GM23338 (cell line): Measurements from ENCODE around the gene PRSS33. TPM values are rescaled to one million over a fixed set of nuclear protein-coding genes. Genes with fewer than 3 reads are reported as not detected.

Experiments
- ATAC-seq: fragments of 200-7000 bp; cut with Tn5 transposase; 3 replicates; pipeline ENCODE4 v1.9.1; 2020
- DNase-seq: peaks from one replicate; pipeline ENCODE4 v3.0.0-alpha.2; 2015; ENCODE audit warnings: low spot score
- H2AFZ ChIP-seq: fragments of 200-600 bp; sonication (generic); 2 replicates; pipeline ENCODE4 v1.8.0; 2016; ENCODE audit warnings: antibody characterized with exemption, mild to moderate bottlenecking, moderate library complexity
- H3F3A ChIP-seq: fragments of 200-600 bp; sonication (generic); replicated peaks from 2 replicates; pipeline ENCODE4 v1.8.0; 2017; ENCODE audit warnings: antibody characterized with exemption, mixed run types, low read depth
- H3K27ac ChIP-seq: fragments of 200-600 bp; sonication (generic); 2 replicates; pipeline ENCODE4 v1.6.1; 2016; ENCODE audit warnings: low read depth
- H3K27me3 ChIP-seq: fragments of 200-600 bp; sonication (generic); 2 replicates; pipeline ENCODE4 v1.8.0; 2016; ENCODE audit warnings: mild to moderate bottlenecking, mixed run types, moderate library complexity; ENCODE audit not compliant: insufficient read depth
- H3K36me3 ChIP-seq: fragments of 200-600 bp; sonication (generic); 2 replicates; pipeline ENCODE4 v1.8.0; 2016; ENCODE audit warnings: mild to moderate bottlenecking; ENCODE audit not compliant: insufficient read depth
- H3K4me1 ChIP-seq: fragments of 200-600 bp; sonication (generic); 2 replicates; pipeline ENCODE4 v1.8.0; 2016; ENCODE audit warnings: mild to moderate bottlenecking, moderate library complexity; ENCODE audit not compliant: insufficient read depth
- H3K4me2 ChIP-seq: fragments of 200-600 bp; sonication (generic); 2 replicates; pipeline ENCODE4 v1.7.1; 2017; ENCODE audit warnings: mixed run types
- H3K4me3 ChIP-seq: fragments of 200-600 bp; sonication (generic); 2 replicates; pipeline ENCODE4 v1.6.1; 2016; ENCODE audit warnings: mixed run types
- H3K79me2 ChIP-seq: fragments of 200-600 bp; sonication (generic); replicated peaks from 2 replicates; pipeline ENCODE4 v1.8.0; 2017; ENCODE audit warnings: mild to moderate bottlenecking; ENCODE audit not compliant: insufficient read depth
- H3K9me2 ChIP-seq: fragments of 200-600 bp; sonication (generic); 2 replicates; pipeline ENCODE4 v1.8.0; 2017; ENCODE audit not compliant: insufficient read depth
- H4K20me1 ChIP-seq: fragments of 200-600 bp; sonication (generic); replicated peaks from 2 replicates; pipeline ENCODE4 v1.8.0; 2017; ENCODE audit warnings: mild to moderate bottlenecking; ENCODE audit not compliant: insufficient read depth
- H3K27ac Mint-ChIP-seq: 2 replicates; pipeline ENCODE4 v1.8.0; 2020; ENCODE audit warnings: inconsistent platforms, mild to moderate bottlenecking, moderate library complexity, mixed read lengths
- H3K27me3 Mint-ChIP-seq: 3 replicates; pipeline ENCODE4 v1.8.0; 2022; ENCODE audit warnings: low read depth, mild to moderate bottlenecking, moderate library complexity, mixed read lengths, inconsistent platforms; ENCODE audit not compliant: insufficient read depth, poor library complexity
- H3K36me3 Mint-ChIP-seq: 3 replicates; pipeline ENCODE4 v1.8.0; 2021; ENCODE audit warnings: low read depth, mild to moderate bottlenecking, inconsistent platforms, moderate library complexity, mixed read lengths
- H3K4me1 Mint-ChIP-seq: 3 replicates; pipeline ENCODE4 v1.8.0; 2020; ENCODE audit warnings: mild to moderate bottlenecking, inconsistent platforms, mixed read lengths
- H3K4me3 Mint-ChIP-seq: 3 replicates; pipeline ENCODE4 v1.8.0; 2021; ENCODE audit warnings: moderate library complexity, mild to moderate bottlenecking, inconsistent platforms, mixed read lengths
- H3K9me3 Mint-ChIP-seq: 3 replicates; pipeline ENCODE4 v1.8.0; 2020; ENCODE audit warnings: moderate library complexity, mild to moderate bottlenecking, inconsistent platforms, mixed read lengths
- CREB1 ChIP-seq: fragments of 250-450 bp; sonication (Bioruptor Pico); IDR thresholded peaks from 2 replicates; pipeline ENCODE4 v1.5.0; 2020; ENCODE audit warnings: low read depth, mild to moderate bottlenecking, moderate library complexity
- EZH2 ChIP-seq: fragments of 200-600 bp; sonication (generic); IDR thresholded peaks from one replicate; pipeline ENCODE4 v1.8.0; 2017; ENCODE audit warnings: antibody characterized with exemption, mild to moderate bottlenecking, low read depth; ENCODE audit not compliant: unreplicated experiment
- EZH2phosphoT487 ChIP-seq: fragments of 200-600 bp; sonication (generic); IDR thresholded peaks from one replicate; pipeline ENCODE4 v1.8.1; 2018; ENCODE audit warnings: antibody characterized with exemption; ENCODE audit not compliant: unreplicated experiment
- JUNB ChIP-seq: IDR thresholded peaks from one replicate; pipeline ENCODE4 v1.6.1; 2016; ENCODE audit warnings: antibody characterized with exemption; ENCODE audit not compliant: unreplicated experiment
- NANOG ChIP-seq: IDR thresholded peaks from 2 replicates; pipeline ENCODE4 v1.6.1; 2016; ENCODE audit warnings: antibody characterized with exemption, borderline replicate concordance
- POLR2AphosphoS5 ChIP-seq: IDR thresholded peaks from 2 replicates; pipeline ENCODE4 v1.6.1; 2016; ENCODE audit warnings: antibody characterized with exemption, low read depth
- STAT1 ChIP-seq: IDR thresholded peaks from one replicate; pipeline ENCODE4 v1.6.1; 2016; ENCODE audit warnings: antibody characterized with exemption; ENCODE audit not compliant: unreplicated experiment
- ZNF114 ChIP-seq: fragments of 250-450 bp; sonication (Bioruptor Pico); IDR thresholded peaks from 2 replicates; pipeline ENCODE4 v1.5.0; 2020; ENCODE audit warnings: mild to moderate bottlenecking, moderate library complexity
- ZNF331 ChIP-seq: fragments of 250-450 bp; sonication (Bioruptor Pico); IDR thresholded peaks from 2 replicates; pipeline ENCODE4 v1.5.0; 2020; ENCODE audit warnings: low read depth, mild to moderate bottlenecking, moderate library complexity
- polyA plus RNA-seq: library from polyadenylated mRNA; unstranded; fragments of >200 nt; fragmentation: Nextera tagmentation; extraction: Ambion mirVana; gene quantifications from 2 replicates; pipeline ENCODE4 v1.2.1, GENCODE V29; 2016
- total RNA-seq: library from RNA; depleted of rRNA; stranded (reverse); fragments of >200 nt; shearing (Covaris generic); gene quantifications from 2 replicates; pipeline ENCODE4 v1.2.3, GENCODE V29; 2014
- TF ChIP-seq, protein P1 (sequence below): IDR thresholded peaks from one replicate; pipeline ENCODE4 v1.6.1; 2018; ENCODE audit warnings: antibody characterized with exemption; ENCODE audit not compliant: unreplicated experiment
- TF ChIP-seq, protein P2 (sequence below): fragments of 250-450 bp; sonication (Bioruptor Pico); IDR thresholded peaks from 2 replicates; pipeline ENCODE4 v1.5.0; 2020; ENCODE audit warnings: mild to moderate bottlenecking, moderate library complexity
- TF ChIP-seq, protein P3 (sequence below), 2 experiments: fragments of 200-600 bp in 1 of 2; sonication (generic) in 1 of 2; conservative IDR thresholded peaks; 2 replicates each; pipeline versions ENCODE4 v1.5.1 to v1.6.1; 2016 to 2017; ENCODE audit warnings: antibody characterized with exemption in 2 of 2, low read depth in 2 of 2, mild to moderate bottlenecking in 2 of 2, moderate library complexity in 1 of 2
- TF ChIP-seq, protein P4 (sequence below): IDR thresholded peaks from 2 replicates; pipeline ENCODE4 v1.6.1; 2016; ENCODE audit warnings: antibody characterized with exemption

PRSS33 gene
- total and polyA plus RNA-seq, 2 experiments from 2014 or later: 0.24 to 1.4 TPM

DNA sequence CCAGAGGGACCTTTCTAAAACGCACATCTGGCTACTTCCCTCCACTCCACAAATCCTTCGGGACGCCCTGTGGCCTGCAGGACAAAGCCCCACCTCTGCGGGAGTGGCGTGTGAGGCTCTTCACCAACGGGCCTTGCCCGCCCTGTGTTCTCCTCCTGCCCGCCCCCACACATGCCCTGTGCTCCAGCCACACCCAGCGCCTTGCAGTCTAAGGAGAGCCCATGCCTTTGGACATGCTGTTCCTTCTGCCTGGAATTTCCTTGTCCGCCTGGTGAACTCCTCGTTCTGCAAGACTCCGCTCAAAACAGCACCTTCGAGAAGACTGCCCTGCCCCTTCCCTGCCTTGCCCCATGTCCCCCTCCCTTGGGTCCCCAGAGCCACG, 17.7 kb downstream of the PRSS33 start:
- H3K4me3 Mint-ChIP-seq: peak overlapping the region; percentile 4; the same call in 1 of the 3 replicates
- peaks cover 45% of the 10 kb centered on the region for H3K79me2 ChIP-seq

More for the DNA sequence above, 17.7 kb downstream of the PRSS33 start:
- H3K36me3 ChIP-seq: peaks cover 43% of the 10 kb centered on the region
- no peak overlapping the region for H2AFZ ChIP-seq
- Mint-ChIP-seq H3K9me3 (peaks cover 20% of the 10 kb centered on the region; the same call in 2 of the 3 replicates), H3K27ac (peak overlapping the region; percentile 30), H3K27me3 (peaks cover 55% of the 10 kb centered on the region), H3K4me1 (peaks cover 37% of the 10 kb centered on the region), H3K36me3 (peaks cover 99% of the 10 kb centered on the region)
- TF ChIP-seq, protein P1, sequence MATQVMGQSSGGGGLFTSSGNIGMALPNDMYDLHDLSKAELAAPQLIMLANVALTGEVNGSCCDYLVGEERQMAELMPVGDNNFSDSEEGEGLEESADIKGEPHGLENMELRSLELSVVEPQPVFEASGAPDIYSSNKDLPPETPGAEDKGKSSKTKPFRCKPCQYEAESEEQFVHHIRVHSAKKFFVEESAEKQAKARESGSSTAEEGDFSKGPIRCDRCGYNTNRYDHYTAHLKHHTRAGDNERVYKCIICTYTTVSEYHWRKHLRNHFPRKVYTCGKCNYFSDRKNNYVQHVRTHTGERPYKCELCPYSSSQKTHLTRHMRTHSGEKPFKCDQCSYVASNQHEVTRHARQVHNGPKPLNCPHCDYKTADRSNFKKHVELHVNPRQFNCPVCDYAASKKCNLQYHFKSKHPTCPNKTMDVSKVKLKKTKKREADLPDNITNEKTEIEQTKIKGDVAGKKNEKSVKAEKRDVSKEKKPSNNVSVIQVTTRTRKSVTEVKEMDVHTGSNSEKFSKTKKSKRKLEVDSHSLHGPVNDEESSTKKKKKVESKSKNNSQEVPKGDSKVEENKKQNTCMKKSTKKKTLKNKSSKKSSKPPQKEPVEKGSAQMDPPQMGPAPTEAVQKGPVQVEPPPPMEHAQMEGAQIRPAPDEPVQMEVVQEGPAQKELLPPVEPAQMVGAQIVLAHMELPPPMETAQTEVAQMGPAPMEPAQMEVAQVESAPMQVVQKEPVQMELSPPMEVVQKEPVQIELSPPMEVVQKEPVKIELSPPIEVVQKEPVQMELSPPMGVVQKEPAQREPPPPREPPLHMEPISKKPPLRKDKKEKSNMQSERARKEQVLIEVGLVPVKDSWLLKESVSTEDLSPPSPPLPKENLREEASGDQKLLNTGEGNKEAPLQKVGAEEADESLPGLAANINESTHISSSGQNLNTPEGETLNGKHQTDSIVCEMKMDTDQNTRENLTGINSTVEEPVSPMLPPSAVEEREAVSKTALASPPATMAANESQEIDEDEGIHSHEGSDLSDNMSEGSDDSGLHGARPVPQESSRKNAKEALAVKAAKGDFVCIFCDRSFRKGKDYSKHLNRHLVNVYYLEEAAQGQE: no peak
- TF ChIP-seq, protein P2, sequence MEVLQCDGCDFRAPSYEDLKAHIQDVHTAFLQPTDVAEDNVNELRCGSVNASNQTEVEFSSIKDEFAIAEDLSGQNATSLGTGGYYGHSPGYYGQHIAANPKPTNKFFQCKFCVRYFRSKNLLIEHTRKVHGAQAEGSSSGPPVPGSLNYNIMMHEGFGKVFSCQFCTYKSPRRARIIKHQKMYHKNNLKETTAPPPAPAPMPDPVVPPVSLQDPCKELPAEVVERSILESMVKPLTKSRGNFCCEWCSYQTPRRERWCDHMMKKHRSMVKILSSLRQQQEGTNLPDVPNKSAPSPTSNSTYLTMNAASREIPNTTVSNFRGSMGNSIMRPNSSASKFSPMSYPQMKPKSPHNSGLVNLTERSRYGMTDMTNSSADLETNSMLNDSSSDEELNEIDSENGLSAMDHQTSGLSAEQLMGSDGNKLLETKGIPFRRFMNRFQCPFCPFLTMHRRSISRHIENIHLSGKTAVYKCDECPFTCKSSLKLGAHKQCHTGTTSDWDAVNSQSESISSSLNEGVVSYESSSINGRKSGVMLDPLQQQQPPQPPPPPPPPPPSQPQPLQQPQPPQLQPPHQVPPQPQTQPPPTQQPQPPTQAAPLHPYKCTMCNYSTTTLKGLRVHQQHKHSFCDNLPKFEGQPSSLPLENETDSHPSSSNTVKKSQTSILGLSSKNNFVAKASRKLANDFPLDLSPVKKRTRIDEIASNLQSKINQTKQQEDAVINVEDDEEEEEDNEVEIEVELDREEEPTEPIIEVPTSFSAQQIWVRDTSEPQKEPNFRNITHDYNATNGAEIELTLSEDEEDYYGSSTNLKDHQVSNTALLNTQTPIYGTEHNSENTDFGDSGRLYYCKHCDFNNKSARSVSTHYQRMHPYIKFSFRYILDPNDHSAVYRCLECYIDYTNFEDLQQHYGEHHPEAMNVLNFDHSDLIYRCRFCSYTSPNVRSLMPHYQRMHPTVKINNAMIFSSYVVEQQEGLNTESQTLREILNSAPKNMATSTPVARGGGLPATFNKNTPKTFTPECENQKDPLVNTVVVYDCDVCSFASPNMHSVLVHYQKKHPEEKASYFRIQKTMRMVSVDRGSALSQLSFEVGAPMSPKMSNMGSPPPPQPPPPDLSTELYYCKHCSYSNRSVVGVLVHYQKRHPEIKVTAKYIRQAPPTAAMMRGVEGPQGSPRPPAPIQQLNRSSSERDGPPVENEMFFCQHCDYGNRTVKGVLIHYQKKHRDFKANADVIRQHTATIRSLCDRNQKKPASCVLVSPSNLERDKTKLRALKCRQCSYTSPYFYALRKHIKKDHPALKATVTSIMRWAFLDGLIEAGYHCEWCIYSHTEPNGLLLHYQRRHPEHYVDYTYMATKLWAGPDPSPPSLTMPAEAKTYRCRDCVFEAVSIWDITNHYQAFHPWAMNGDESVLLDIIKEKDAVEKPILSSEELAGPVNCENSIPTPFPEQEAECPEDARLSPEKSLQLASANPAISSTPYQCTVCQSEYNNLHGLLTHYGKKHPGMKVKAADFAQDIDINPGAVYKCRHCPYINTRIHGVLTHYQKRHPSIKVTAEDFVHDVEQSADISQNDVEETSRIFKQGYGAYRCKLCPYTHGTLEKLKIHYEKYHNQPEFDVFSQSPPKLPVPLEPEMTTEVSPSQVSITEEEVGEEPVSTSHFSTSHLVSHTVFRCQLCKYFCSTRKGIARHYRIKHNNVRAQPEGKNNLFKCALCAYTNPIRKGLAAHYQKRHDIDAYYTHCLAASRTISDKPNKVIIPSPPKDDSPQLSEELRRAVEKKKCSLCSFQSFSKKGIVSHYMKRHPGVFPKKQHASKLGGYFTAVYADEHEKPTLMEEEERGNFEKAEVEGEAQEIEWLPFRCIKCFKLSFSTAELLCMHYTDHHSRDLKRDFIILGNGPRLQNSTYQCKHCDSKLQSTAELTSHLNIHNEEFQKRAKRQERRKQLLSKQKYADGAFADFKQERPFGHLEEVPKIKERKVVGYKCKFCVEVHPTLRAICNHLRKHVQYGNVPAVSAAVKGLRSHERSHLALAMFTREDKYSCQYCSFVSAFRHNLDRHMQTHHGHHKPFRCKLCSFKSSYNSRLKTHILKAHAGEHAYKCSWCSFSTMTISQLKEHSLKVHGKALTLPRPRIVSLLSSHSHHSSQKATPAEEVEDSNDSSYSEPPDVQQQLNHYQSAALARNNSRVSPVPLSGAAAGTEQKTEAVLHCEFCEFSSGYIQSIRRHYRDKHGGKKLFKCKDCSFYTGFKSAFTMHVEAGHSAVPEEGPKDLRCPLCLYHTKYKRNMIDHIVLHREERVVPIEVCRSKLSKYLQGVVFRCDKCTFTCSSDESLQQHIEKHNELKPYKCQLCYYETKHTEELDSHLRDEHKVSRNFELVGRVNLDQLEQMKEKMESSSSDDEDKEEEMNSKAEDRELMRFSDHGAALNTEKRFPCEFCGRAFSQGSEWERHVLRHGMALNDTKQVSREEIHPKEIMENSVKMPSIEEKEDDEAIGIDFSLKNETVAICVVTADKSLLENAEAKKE (CRISPR knock-in tag): no peak
- TF ChIP-seq, protein P3, sequence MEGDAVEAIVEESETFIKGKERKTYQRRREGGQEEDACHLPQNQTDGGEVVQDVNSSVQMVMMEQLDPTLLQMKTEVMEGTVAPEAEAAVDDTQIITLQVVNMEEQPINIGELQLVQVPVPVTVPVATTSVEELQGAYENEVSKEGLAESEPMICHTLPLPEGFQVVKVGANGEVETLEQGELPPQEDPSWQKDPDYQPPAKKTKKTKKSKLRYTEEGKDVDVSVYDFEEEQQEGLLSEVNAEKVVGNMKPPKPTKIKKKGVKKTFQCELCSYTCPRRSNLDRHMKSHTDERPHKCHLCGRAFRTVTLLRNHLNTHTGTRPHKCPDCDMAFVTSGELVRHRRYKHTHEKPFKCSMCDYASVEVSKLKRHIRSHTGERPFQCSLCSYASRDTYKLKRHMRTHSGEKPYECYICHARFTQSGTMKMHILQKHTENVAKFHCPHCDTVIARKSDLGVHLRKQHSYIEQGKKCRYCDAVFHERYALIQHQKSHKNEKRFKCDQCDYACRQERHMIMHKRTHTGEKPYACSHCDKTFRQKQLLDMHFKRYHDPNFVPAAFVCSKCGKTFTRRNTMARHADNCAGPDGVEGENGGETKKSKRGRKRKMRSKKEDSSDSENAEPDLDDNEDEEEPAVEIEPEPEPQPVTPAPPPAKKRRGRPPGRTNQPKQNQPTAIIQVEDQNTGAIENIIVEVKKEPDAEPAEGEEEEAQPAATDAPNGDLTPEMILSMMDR (conservative IDR thresholded peaks at IDR 0.05; ENCODE audit: low read depth in 2 of 2): no peak
- TF ChIP-seq, protein P4, sequence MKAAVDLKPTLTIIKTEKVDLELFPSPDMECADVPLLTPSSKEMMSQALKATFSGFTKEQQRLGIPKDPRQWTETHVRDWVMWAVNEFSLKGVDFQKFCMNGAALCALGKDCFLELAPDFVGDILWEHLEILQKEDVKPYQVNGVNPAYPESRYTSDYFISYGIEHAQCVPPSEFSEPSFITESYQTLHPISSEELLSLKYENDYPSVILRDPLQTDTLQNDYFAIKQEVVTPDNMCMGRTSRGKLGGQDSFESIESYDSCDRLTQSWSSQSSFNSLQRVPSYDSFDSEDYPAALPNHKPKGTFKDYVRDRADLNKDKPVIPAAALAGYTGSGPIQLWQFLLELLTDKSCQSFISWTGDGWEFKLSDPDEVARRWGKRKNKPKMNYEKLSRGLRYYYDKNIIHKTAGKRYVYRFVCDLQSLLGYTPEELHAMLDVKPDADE: no peak
- no peak for TF ChIP-seq CREB1 (CRISPR knock-in tag)
- TF ChIP-seq POLR2AphosphoS5: no peak
- no peak for TF ChIP-seq JUNB
- no peak for TF ChIP-seq NANOG
- TF ChIP-seq EZH2: no peak
- no peak for TF ChIP-seq ZNF114 (CRISPR knock-in tag)
- TF ChIP-seq EZH2phosphoT487: no peak
- TF ChIP-seq ZNF331 (CRISPR knock-in tag): no peak
- no peak for TF ChIP-seq STAT1
- H3K4me3 ChIP-seq: no peak overlapping the region
- peak overlapping the region; percentile 66 for H3K27ac ChIP-seq
- H3K4me1 ChIP-seq: no peaks in the 10 kb centered on the region
- peaks cover 66% of the 10 kb centered on the region for H3F3A ChIP-seq
- DNase-seq (no peak), ATAC-seq (no peak)
- H3K9me2 ChIP-seq: peaks cover 10% of the 10 kb centered on the region
- no peaks in the 10 kb centered on the region for H3K27me3 ChIP-seq
- H3K4me2 ChIP-seq: no peak overlapping the region
- peaks cover 18% of the 10 kb centered on the region for H4K20me1 ChIP-seq
